Dermis blood vessel endothelial cell (primary cell): ENCODE results near the gene GUCY1A2. TPM values are rescaled to one million over a fixed set of nuclear protein-coding genes. Genes with fewer than 3 reads are reported as not detected.
"Not testable (repeated sequence)": the region's sequence is repeated elsewhere in the genome, so short reads cannot be mapped to it uniquely, and the experiment has no call there.

Experiments
- DNase-seq: peaks from one replicate; pipeline ENCODE4 v3.0.0; 2010
- total RNA-seq: library from RNA; depleted of rRNA; stranded (reverse); fragments of >200 nt; gene quantifications from 2 replicates; pipeline ENCODE4 v1.2.3, GENCODE V29; 2014

The GUCY1A2 gene
- under 0.01 and 0.17 TPM in 2 replicates for total RNA-seq

- peak; percentile 19 for DNase-seq
These were observed at the start of gene GUCY1A2 for GRCh38 chr11:107018219-107018901. TSS of gene GUCY1A2 (minus strand) at chr11:107018476. CDS start at chr11:107018055, 421 bp downstream.

- DNase-seq, result no peak
These were observed 36.1 kb upstream of the GUCY1A2 start for GRCh38 chr11:107054391-107054790.

- DNase-seq, result not testable (repeated sequence)
These were observed 33.1 kb upstream of the GUCY1A2 start for GRCh38 chr11:107051332-107051731.

GRCh38 chr11:107050899-107051298, 32.6 kb upstream of the GUCY1A2 start:
- DNase-seq, result not testable (repeated sequence)

- DNase-seq, result no peak
These were observed 31.8 kb upstream of the GUCY1A2 start for GRCh38 chr11:107050121-107050520.

GRCh38 chr11:107044503-107044902, 26.2 kb upstream of the GUCY1A2 start:
- DNase-seq, result no peak

- peak; percentile 1 for DNase-seq
These were observed 25.1 kb upstream of the GUCY1A2 start for GRCh38 chr11:107043242-107044006.

- no peak for DNase-seq
These were observed 24.5 kb upstream of the GUCY1A2 start for GRCh38 chr11:107042748-107043147.

GRCh38 chr11:107041088-107041444, 22.8 kb upstream of the GUCY1A2 start:
- no peak for DNase-seq

- no peak for DNase-seq
These were observed 22.3 kb upstream of the GUCY1A2 start for GRCh38 chr11:107040433-107041087.

GRCh38 chr11:107025673-107026072, 7.4 kb upstream of the GUCY1A2 start:
- no peak for DNase-seq

- DNase-seq, result no peak
These were observed 2.3 kb upstream of the GUCY1A2 start for GRCh38 chr11:107020594-107020993.

- DNase-seq, result peak; percentile 74
These were observed 722 bp upstream of the GUCY1A2 start for GRCh38 chr11:107018902-107019493.

GRCh38 chr11:107017433-107018218, 650 bp downstream of the GUCY1A2 start:
- peak; percentile 54 for DNase-seq

- peak; percentile 1 for DNase-seq
These were observed 1.2 kb downstream of the GUCY1A2 start for GRCh38 chr11:107017104-107017432.

- peak; percentile 2 for DNase-seq
These were observed 3.4 kb downstream of the GUCY1A2 start for GRCh38 chr11:107014871-107015270.

- DNase-seq, result no peak
These were observed 6.3 kb downstream of the GUCY1A2 start for GRCh38 chr11:107011977-107012376.

- no peak for DNase-seq
These were observed 9.1 kb downstream of the GUCY1A2 start for GRCh38 chr11:107009190-107009589.

GRCh38 chr11:107006076-107006833, 12.0 kb downstream of the GUCY1A2 start:
- DNase-seq, result no peak

- DNase-seq, result no peak
These were observed 19.1 kb downstream of the GUCY1A2 start for GRCh38 chr11:106999196-106999595.

- DNase-seq, result no peak
These were observed 19.4 kb downstream of the GUCY1A2 start for GRCh38 chr11:106998916-106999188.
